WTC11 (cell line): Measurements from ENCODE around the gene NRP2. TPM values are rescaled to one million over a fixed set of nuclear protein-coding genes. Genes with fewer than 3 reads are reported as not detected.

Source experiments
- ATAC-seq: fragments of 200-7000 bp; cut with Tn5 transposase; 2 replicates; pipeline ENCODE4 v1.10.0; 2021; ENCODE audit warnings: mild to moderate bottlenecking, moderate library complexity
- CTCF ChIA-PET: fragments of 300-600 bp; sonication (Branson Sonifier 250); formaldehyde crosslinking; loops from one replicate; lab custom pipeline; 2021; ENCODE audit warnings: antibody characterized with exemption; lab: Charles Lee
- POLR2A ChIA-PET: fragments of 350-600 bp; sonication (Branson Sonifier 250); formaldehyde crosslinking; loops from one replicate; lab custom pipeline; 2021; ENCODE audit warnings: antibody characterized with exemption; lab: Charles Lee
- DNase-seq: peaks from one replicate; pipeline ENCODE4 v3.0.0; 2021; ENCODE audit warnings: low spot score
- H3K27ac Mint-ChIP-seq: 2 replicates; pipeline ENCODE4 v1.8.0; 2021; ENCODE audit warnings: mixed read lengths
- H3K27me3 Mint-ChIP-seq: 2 replicates; pipeline ENCODE4 v1.8.0; 2021; ENCODE audit warnings: low read depth, mild to moderate bottlenecking, moderate library complexity, mixed read lengths
- H3K36me3 Mint-ChIP-seq: 2 replicates; pipeline ENCODE4 v1.8.0; 2021; ENCODE audit warnings: mixed read lengths
- H3K4me1 Mint-ChIP-seq: 2 replicates; pipeline ENCODE4 v1.8.0; 2022; ENCODE audit warnings: mixed read lengths
- H3K4me3 Mint-ChIP-seq: 2 replicates; pipeline ENCODE4 v1.8.0; 2021; ENCODE audit warnings: mild to moderate bottlenecking, moderate library complexity, mixed read lengths
- H3K9me3 Mint-ChIP-seq: 2 replicates; pipeline ENCODE4 v1.8.0; 2021; ENCODE audit warnings: mixed read lengths
- CREB1 ChIP-seq: sonication (generic); formaldehyde crosslinking; IDR thresholded peaks from 2 replicates; pipeline ENCODE4 v1.8.0; 2023; ENCODE audit warnings: mild to moderate bottlenecking, missing genetic modification reagents
- CREM ChIP-seq: sonication (generic); formaldehyde crosslinking; IDR thresholded peaks from 2 replicates; pipeline ENCODE4 v1.8.1; 2022; ENCODE audit warnings: mild to moderate bottlenecking, missing genetic modification reagents, moderate library complexity
- ESRRA ChIP-seq: sonication (generic); formaldehyde crosslinking; IDR thresholded peaks from 2 replicates; pipeline ENCODE4 v1.8.1; 2022; ENCODE audit warnings: mild to moderate bottlenecking, missing genetic modification reagents, borderline replicate concordance
- ETV6 ChIP-seq: sonication (generic); formaldehyde crosslinking; IDR thresholded peaks from 2 replicates; pipeline ENCODE4 v1.8.1; 2022; ENCODE audit warnings: mild to moderate bottlenecking, missing genetic modification reagents
- FOXK1 ChIP-seq: sonication (generic); formaldehyde crosslinking; IDR thresholded peaks from 2 replicates; pipeline ENCODE4 v1.8.0; 2022; ENCODE audit warnings: mild to moderate bottlenecking, moderate library complexity, missing genetic modification reagents
- GABPB1 ChIP-seq: sonication (generic); formaldehyde crosslinking; IDR thresholded peaks from 2 replicates; pipeline ENCODE4 v1.8.1; 2023; ENCODE audit warnings: mild to moderate bottlenecking, missing genetic modification reagents
- GRHL2 ChIP-seq: fragments of 250-450 bp; sonication (Bioruptor Pico); IDR thresholded peaks from 2 replicates; pipeline ENCODE4 v1.8.0; 2022; ENCODE audit warnings: mild to moderate bottlenecking, moderate library complexity; ENCODE audit not compliant: insufficient replicate concordance, severe bottlenecking
- HMGA2 ChIP-seq: fragments of 250-450 bp; sonication (Bioruptor Pico); IDR thresholded peaks from 2 replicates; pipeline ENCODE4 v1.4.0; 2021; ENCODE audit warnings: mild to moderate bottlenecking, moderate library complexity
- IRF2 ChIP-seq: sonication (generic); formaldehyde crosslinking; IDR thresholded peaks from 2 replicates; pipeline ENCODE4 v1.8.0; 2022; ENCODE audit warnings: low read depth, missing genetic modification reagents, borderline replicate concordance
- NFYB ChIP-seq: sonication (generic); formaldehyde crosslinking; conservative IDR thresholded peaks from 2 replicates; pipeline ENCODE4 v1.8.0; 2022; ENCODE audit warnings: low read depth, missing genetic modification reagents
- NR2C2 ChIP-seq: sonication (generic); formaldehyde crosslinking; IDR thresholded peaks from 2 replicates; pipeline ENCODE4 v1.8.0; 2022; ENCODE audit warnings: mild to moderate bottlenecking, missing genetic modification reagents
- NR3C1 ChIP-seq: sonication (generic); formaldehyde crosslinking; conservative IDR thresholded peaks from 2 replicates; pipeline ENCODE4 v1.8.1; 2023; ENCODE audit warnings: low read depth, mild to moderate bottlenecking, missing genetic modification reagents
- OVOL2 ChIP-seq: fragments of 250-450 bp; sonication (Bioruptor Pico); IDR thresholded peaks from 2 replicates; pipeline ENCODE4 v1.9.0; 2021; ENCODE audit warnings: mild to moderate bottlenecking, borderline replicate concordance
- SOX15 ChIP-seq: fragments of 250-450 bp; sonication (Bioruptor Pico); IDR thresholded peaks from 2 replicates; pipeline ENCODE4 v1.9.0; 2021; ENCODE audit warnings: mild to moderate bottlenecking
- ZBTB21 ChIP-seq: sonication (generic); formaldehyde crosslinking; IDR thresholded peaks from 2 replicates; pipeline ENCODE4 v1.8.1; 2023; ENCODE audit warnings: mild to moderate bottlenecking, missing genetic modification reagents, borderline replicate concordance
- ZNF121 ChIP-seq: sonication (generic); formaldehyde crosslinking; IDR thresholded peaks from 2 replicates; pipeline ENCODE4 v1.8.0; 2023; ENCODE audit warnings: missing genetic modification reagents
- ZNF138 ChIP-seq: sonication (generic); formaldehyde crosslinking; conservative IDR thresholded peaks from 2 replicates; pipeline ENCODE4 v1.8.1; 2022; ENCODE audit warnings: mild to moderate bottlenecking, moderate library complexity, missing genetic modification reagents
- ZNF532 ChIP-seq: fragments of 250-450 bp; sonication (Bioruptor Pico); IDR thresholded peaks from 2 replicates; pipeline ENCODE4 v1.9.0; 2021; ENCODE audit warnings: mild to moderate bottlenecking, borderline replicate concordance
- ZNF671 ChIP-seq: fragments of 250-450 bp; sonication (Bioruptor Pico); IDR thresholded peaks from 2 replicates; pipeline ENCODE4 v1.8.0; 2021; ENCODE audit warnings: mild to moderate bottlenecking
- total RNA-seq: library from RNA; stranded (reverse); gene quantifications from 3 replicates; pipeline ENCODE4 v1.2.3, GENCODE V29; 2021
- TF ChIP-seq, protein P1 (sequence below): sonication (generic); formaldehyde crosslinking; IDR thresholded peaks from 2 replicates; pipeline ENCODE4 v1.8.1; 2022; ENCODE audit warnings: low read depth, missing genetic modification reagents, borderline replicate concordance
- TF ChIP-seq, protein P2 (sequence below): sonication (generic); formaldehyde crosslinking; IDR thresholded peaks from 2 replicates; pipeline ENCODE4 v1.8.1; 2023; ENCODE audit warnings: mild to moderate bottlenecking, missing genetic modification reagents, moderate library complexity
- TF ChIP-seq, protein P3 (sequence below): fragments of 250-450 bp; sonication (Bioruptor Pico); IDR thresholded peaks from 2 replicates; pipeline ENCODE4 v1.8.0; 2021; ENCODE audit warnings: mild to moderate bottlenecking

The NRP2 gene
- total RNA-seq, 1 experiment from 2014 or later, result 41.0 TPM

- POLR2A ChIA-PET, result no interaction called here
- CTCF ChIA-PET, result interaction anchor here (0.6 kb wide), 1 partner anchor 546 kb away, joined by 3 read pairs; no protein-coding TSS in a partner anchor
- no peak overlapping the region for H3K27ac Mint-ChIP-seq
- ATAC-seq (no peak), DNase-seq (no peak)
- H3K36me3 Mint-ChIP-seq, result no peaks in the 10 kb centered on the region
- H3K4me1 Mint-ChIP-seq, result no peaks in the 10 kb centered on the region
- H3K4me3 Mint-ChIP-seq, result no peak overlapping the region
- H3K27me3 Mint-ChIP-seq, result no peaks in the 10 kb centered on the region; the same call in none of the 2 replicates
- no peak for TF ChIP-seq GABPB1
- TF ChIP-seq, protein P1, sequence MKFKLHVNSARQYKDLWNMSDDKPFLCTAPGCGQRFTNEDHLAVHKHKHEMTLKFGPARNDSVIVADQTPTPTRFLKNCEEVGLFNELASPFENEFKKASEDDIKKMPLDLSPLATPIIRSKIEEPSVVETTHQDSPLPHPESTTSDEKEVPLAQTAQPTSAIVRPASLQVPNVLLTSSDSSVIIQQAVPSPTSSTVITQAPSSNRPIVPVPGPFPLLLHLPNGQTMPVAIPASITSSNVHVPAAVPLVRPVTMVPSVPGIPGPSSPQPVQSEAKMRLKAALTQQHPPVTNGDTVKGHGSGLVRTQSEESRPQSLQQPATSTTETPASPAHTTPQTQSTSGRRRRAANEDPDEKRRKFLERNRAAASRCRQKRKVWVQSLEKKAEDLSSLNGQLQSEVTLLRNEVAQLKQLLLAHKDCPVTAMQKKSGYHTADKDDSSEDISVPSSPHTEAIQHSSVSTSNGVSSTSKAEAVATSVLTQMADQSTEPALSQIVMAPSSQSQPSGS (CRISPR knock-in tag), result no peak
- H3K9me3 Mint-ChIP-seq, result peaks cover 13% of the 10 kb centered on the region
These were observed 19.9 kb upstream of the NRP2 start for GRCh38 chr2:205662206-205662965.

- no peak overlapping the region for H3K27ac Mint-ChIP-seq
These were observed 16.5 kb upstream of the NRP2 start for GRCh38 chr2:205665791-205666190.

GRCh38 chr2:205670292-205670691 lies 12.0 kb upstream of the NRP2 start:
- Mint-ChIP-seq H3K9me3 (peaks cover 36% of the 10 kb centered on the region), H3K27ac (peak overlapping the region; percentile 2; the same call in 1 of the 2 replicates), H3K36me3 (peaks cover 12% of the 10 kb centered on the region), H3K4me3 (no peak overlapping the region), H3K4me1 (peaks cover 27% of the 10 kb centered on the region), H3K27me3 (no peaks in the 10 kb centered on the region)
- DNase-seq (no peak), ATAC-seq (no peak)
- ChIA-PET POLR2A (no interaction called here), CTCF (interaction anchor here (1.7 kb wide), 1 partner anchor 9 kb away, joined by 5 read pairs; no protein-coding TSS in a partner anchor)
- TF ChIP-seq HMGA2, result no peak
- no peak for TF ChIP-seq FOXK1 (CRISPR knock-in tag)
- TF ChIP-seq, protein P2, sequence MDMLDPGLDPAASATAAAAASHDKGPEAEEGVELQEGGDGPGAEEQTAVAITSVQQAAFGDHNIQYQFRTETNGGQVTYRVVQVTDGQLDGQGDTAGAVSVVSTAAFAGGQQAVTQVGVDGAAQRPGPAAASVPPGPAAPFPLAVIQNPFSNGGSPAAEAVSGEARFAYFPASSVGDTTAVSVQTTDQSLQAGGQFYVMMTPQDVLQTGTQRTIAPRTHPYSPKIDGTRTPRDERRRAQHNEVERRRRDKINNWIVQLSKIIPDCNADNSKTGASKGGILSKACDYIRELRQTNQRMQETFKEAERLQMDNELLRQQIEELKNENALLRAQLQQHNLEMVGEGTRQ, result no peak
- no peak for TF ChIP-seq NR3C1 (CRISPR knock-in tag)
- TF ChIP-seq ESRRA (CRISPR knock-in tag), result no peak
- TF ChIP-seq, protein P3, sequence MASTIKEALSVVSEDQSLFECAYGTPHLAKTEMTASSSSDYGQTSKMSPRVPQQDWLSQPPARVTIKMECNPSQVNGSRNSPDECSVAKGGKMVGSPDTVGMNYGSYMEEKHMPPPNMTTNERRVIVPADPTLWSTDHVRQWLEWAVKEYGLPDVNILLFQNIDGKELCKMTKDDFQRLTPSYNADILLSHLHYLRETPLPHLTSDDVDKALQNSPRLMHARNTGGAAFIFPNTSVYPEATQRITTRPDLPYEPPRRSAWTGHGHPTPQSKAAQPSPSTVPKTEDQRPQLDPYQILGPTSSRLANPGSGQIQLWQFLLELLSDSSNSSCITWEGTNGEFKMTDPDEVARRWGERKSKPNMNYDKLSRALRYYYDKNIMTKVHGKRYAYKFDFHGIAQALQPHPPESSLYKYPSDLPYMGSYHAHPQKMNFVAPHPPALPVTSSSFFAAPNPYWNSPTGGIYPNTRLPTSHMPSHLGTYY (CRISPR knock-in tag), result no peak
- TF ChIP-seq, protein P1 (CRISPR knock-in tag), result no peak
- TF ChIP-seq ZNF138 (CRISPR knock-in tag), result no peak
- no peak for TF ChIP-seq IRF2 (CRISPR knock-in tag)
- TF ChIP-seq OVOL2 (CRISPR knock-in tag), result no peak

More at GRCh38 chr2:205665791-205666190, 16.5 kb upstream of the NRP2 start:
- POLR2A ChIA-PET, result no interaction called here
- Mint-ChIP-seq H3K9me3 (peaks cover 41% of the 10 kb centered on the region), H3K4me1 (peaks cover 14% of the 10 kb centered on the region), H3K27me3 (no peaks in the 10 kb centered on the region; the same call in none of the 2 replicates), H3K4me3 (no peak overlapping the region), H3K36me3 (peaks cover 12% of the 10 kb centered on the region)
- TF ChIP-seq NR2C2 (no peak), GRHL2 (CRISPR knock-in tag) (no peak), ZNF671 (CRISPR knock-in tag) (no peak), CREB1 (CRISPR knock-in tag) (no peak), ZBTB21 (no peak), SOX15 (CRISPR knock-in tag) (no peak), CREM (CRISPR knock-in tag) (no peak), ETV6 (CRISPR knock-in tag) (no peak), ZNF121 (CRISPR knock-in tag) (no peak), ZNF532 (no peak), NFYB (CRISPR knock-in tag) (no peak)
- no peak for DNase-seq
- CTCF ChIA-PET, result no interaction called here
- ATAC-seq, result no peak
